Smooth muscle cell (in vitro differentiated cells): ENCODE data around the gene GNG14. TPM values are rescaled to one million over a fixed set of nuclear protein-coding genes. Genes with fewer than 3 reads are reported as not detected.

ENCODE experiments used
- DNase-seq: peaks from one replicate; lab custom pipeline; 2025; ENCODE audit not compliant: unreplicated experiment; lab: John Stamatoyannopoulos, UW
- H2AFZ ChIP-seq: fragments of 200-600 bp; sonication (generic); 2 replicates; pipeline ENCODE4 v1.6.0; 2016; ENCODE audit warnings: antibody characterized with exemption, low read depth, mild to moderate bottlenecking
- H3F3A ChIP-seq: fragments of 200-600 bp; sonication (generic); 2 replicates; pipeline ENCODE4 v1.6.0; 2017; ENCODE audit warnings: antibody characterized with exemption, low read depth
- H3K27ac ChIP-seq: fragments of 200-600 bp; sonication (generic); 2 replicates; pipeline ENCODE4 v1.5.1; 2016; ENCODE audit warnings: low read depth, mild to moderate bottlenecking
- H3K27me3 ChIP-seq: fragments of 200-600 bp; sonication (generic); 2 replicates; pipeline ENCODE4 v1.6.1; 2016; ENCODE audit warnings: low read depth, mild to moderate bottlenecking
- H3K36me3 ChIP-seq: fragments of 200-600 bp; sonication (generic); 2 replicates; pipeline ENCODE4 v1.5.1; 2016; ENCODE audit warnings: low read depth
- H3K4me1 ChIP-seq: fragments of 200-600 bp; sonication (generic); 2 replicates; pipeline ENCODE4 v1.5.1; 2016; ENCODE audit warnings: low read depth
- H3K4me2 ChIP-seq: fragments of 200-600 bp; sonication (generic); 2 replicates; pipeline ENCODE4 v1.6.0; 2016; ENCODE audit warnings: mild to moderate bottlenecking
- H3K4me3 ChIP-seq: fragments of 200-600 bp; sonication (generic); 2 replicates; pipeline ENCODE4 v1.5.1; 2016; ENCODE audit warnings: mild to moderate bottlenecking
- H3K79me2 ChIP-seq: fragments of 200-600 bp; sonication (generic); 2 replicates; pipeline ENCODE4 v1.6.0; 2016; ENCODE audit warnings: low read depth, mild to moderate bottlenecking
- H3K9ac ChIP-seq: fragments of 200-600 bp; sonication (generic); 2 replicates; pipeline ENCODE4 v1.6.0; 2016; ENCODE audit warnings: low read depth
- H3K9me3 ChIP-seq: fragments of 200-600 bp; sonication (generic); replicated peaks from 2 replicates; pipeline ENCODE4 v1.5.1; 2016; ENCODE audit warnings: low read depth
- H4K20me1 ChIP-seq: fragments of 200-600 bp; sonication (generic); 2 replicates; pipeline ENCODE4 v1.6.0; 2016; ENCODE audit warnings: low read depth
- CTCF ChIP-seq: fragments of 200-600 bp; sonication (generic); IDR thresholded peaks from 2 replicates; pipeline ENCODE4 v1.5.1; 2017; ENCODE audit warnings: borderline replicate concordance, mild to moderate bottlenecking, antibody characterized with exemption; ENCODE audit not compliant: insufficient read depth, poor library complexity, severe bottlenecking
- WGBS: methylation state at CpG from one replicate; pipeline ENCODE4 v1.1.7; 2016; ENCODE audit warnings: low lambda C conversion rate; 5-methylcytosine and 5-hydroxymethylcytosine counted together
- polyA plus RNA-seq: library from polyadenylated mRNA; unstranded; fragments of >200 nt; fragmentation: Nextera tagmentation; extraction: Ambion mirVana; gene quantifications from 2 replicates; pipeline ENCODE4 v1.2.1, GENCODE V29; 2016
- total RNA-seq: library from RNA; depleted of rRNA; stranded (reverse); fragments of >200 nt; gene quantifications from 2 replicates; pipeline ENCODE4 v1.2.3, GENCODE V29; 2014

The GNG14 gene
- total and polyA plus RNA-seq, 2 experiments from 2014 or later, result not detected

- 97% methylated on average over 3 of the region's 3 CpGs for WGBS
- H3K9ac ChIP-seq, result no peak overlapping the region
- no peak for TF ChIP-seq CTCF
- H3F3A ChIP-seq, result peaks cover 5% of the 10 kb centered on the region
- peaks cover 47% of the 10 kb centered on the region for H3K79me2 ChIP-seq
- no peaks in the 10 kb centered on the region for H3K27me3 ChIP-seq
- peaks cover 44% of the 10 kb centered on the region for H4K20me1 ChIP-seq
- H2AFZ ChIP-seq, result no peak overlapping the region
- H3K36me3 ChIP-seq, result no peaks in the 10 kb centered on the region
- no peak overlapping the region for H3K4me3 ChIP-seq
- H3K9me3 ChIP-seq, result no peaks in the 10 kb centered on the region
- no peak for DNase-seq
- peaks cover 11% of the 10 kb centered on the region for H3K4me1 ChIP-seq
- H3K4me2 ChIP-seq, result no peak overlapping the region
- H3K27ac ChIP-seq, result no peak overlapping the region
These were observed 42.3 kb downstream of the GNG14 start for GRCh38 chr19:12730064-12730463.

DNA sequence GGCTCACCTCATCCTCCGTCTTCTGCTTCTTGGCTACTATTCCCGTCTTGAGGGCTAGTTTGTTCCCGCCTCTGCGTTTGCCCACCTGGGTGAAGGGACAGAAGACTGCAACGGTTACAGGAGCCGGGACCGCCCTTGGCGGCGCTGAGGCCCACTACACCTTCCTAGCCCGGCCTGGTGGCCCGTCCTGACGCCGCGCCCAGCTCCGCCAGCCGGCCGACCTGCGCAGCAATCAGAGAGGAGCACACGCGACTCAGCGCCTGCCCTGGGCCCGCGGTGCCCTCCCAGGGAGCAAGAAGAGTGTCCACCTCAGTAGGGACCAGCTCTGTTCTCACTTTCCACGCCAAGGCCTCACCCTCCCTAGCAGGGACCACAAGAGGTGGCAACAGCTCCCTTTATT is 43.5 kb downstream of the GNG14 start:
- Histone ChIP-seq H3K9me3 (no peaks in the 10 kb centered on the region), H3K9ac (no peak overlapping the region), H3F3A (peaks cover 11% of the 10 kb centered on the region), H3K4me1 (peaks cover 11% of the 10 kb centered on the region), H4K20me1 (peaks cover 44% of the 10 kb centered on the region), H3K4me2 (no peak overlapping the region), H3K4me3 (no peak overlapping the region), H3K27ac (no peak overlapping the region), H3K79me2 (peaks cover 47% of the 10 kb centered on the region), H3K36me3 (no peaks in the 10 kb centered on the region), H3K27me3 (no peaks in the 10 kb centered on the region), H2AFZ (no peak overlapping the region)
- DNase-seq, result no peak
- no peak for TF ChIP-seq CTCF
- 97% methylated on average over 24 of the region's 24 CpGs for WGBS

- peaks cover 11% of the 10 kb centered on the region for H3F3A ChIP-seq
- H2AFZ ChIP-seq, result peak overlapping the region; percentile 70
- no peaks in the 10 kb centered on the region for H3K27me3 ChIP-seq
- H3K4me3 ChIP-seq, result peak overlapping the region; percentile 92
- peaks cover 44% of the 10 kb centered on the region for H4K20me1 ChIP-seq
- H3K4me2 ChIP-seq, result peak overlapping the region; percentile 98
- H3K79me2 ChIP-seq, result peaks cover 60% of the 10 kb centered on the region
- 2% methylated on average over 15 of the region's 15 CpGs for WGBS
- TF ChIP-seq CTCF, result peak; percentile 15
- no peaks in the 10 kb centered on the region for H3K36me3 ChIP-seq
- peak overlapping the region; percentile 89 for H3K27ac ChIP-seq
- DNase-seq, result no peak
- peak overlapping the region; percentile 98 for H3K9ac ChIP-seq
- H3K9me3 ChIP-seq, result no peaks in the 10 kb centered on the region
- H3K4me1 ChIP-seq, result peaks cover 16% of the 10 kb centered on the region
These were observed 45.8 kb downstream of the GNG14 start for GRCh38 chr19:12733369-12734214.
